Gastroesophageal sphincter (tissue), 4 donors: ENCODE results near the gene HOXC9. TPM values are rescaled to one million over a fixed set of nuclear protein-coding genes. Genes with fewer than 3 reads are reported as not detected.

ENCODE experiments used
- ATAC-seq: fragments of 150-250 bp; one replicate; pipeline ENCODE4 v1.9.1; 2016; ENCODE audit warnings: mild to moderate bottlenecking, moderate library complexity
- H3K27ac ChIP-seq, 4 donors: fragments of 200-600 bp; sonication (generic) in 3 of 4; 1 replicate in 3 of 4; 2 replicates in 1 of 4; pipeline ENCODE4 v1.5.1; 2016 to 2019
- H3K27me3 ChIP-seq: fragments of 200-600 bp; sonication (generic); one replicate; pipeline ENCODE4 v1.5.1; 2019
- H3K36me3 ChIP-seq, 2 donors: fragments of 200-600 bp; sonication (generic); one replicate each; pipeline ENCODE4 v1.5.1; 2019; ENCODE audit warnings: control low read depth in 1 of 2
- H3K4me1 ChIP-seq, 3 donors: fragments of 200-600 bp; sonication (generic); 1 replicate in 2 of 3; 2 replicates in 1 of 3; pipeline ENCODE4 v1.5.1; 2016 to 2019; ENCODE audit warnings: control low read depth in 2 of 3
- H3K4me3 ChIP-seq, 2 donors: fragments of 200-600 bp; sonication (generic); one replicate each; pipeline ENCODE4 v1.5.1; 2019; ENCODE audit warnings: mild to moderate bottlenecking in 1 of 2, moderate library complexity in 1 of 2
- H3K9me3 ChIP-seq, 3 donors: fragments of 200-600 bp; sonication (generic); one replicate each; pipeline ENCODE4 v1.5.1; 2017 to 2019; ENCODE audit warnings: control low read depth in 2 of 3
- CTCF ChIP-seq, 4 experiments: fragments of 200-600 bp in 2 of 4; fragments of 450-650 bp in 2 of 4; sonication (generic) in 1 of 4; IDR thresholded peaks; one replicate each; pipeline ENCODE4 v1.5.1; 2017 to 2019; ENCODE audit warnings: antibody characterized with exemption in 4 of 4, mild to moderate bottlenecking in 2 of 4, moderate library complexity in 2 of 4
- EP300 ChIP-seq: sonication (generic); formaldehyde crosslinking; IDR thresholded peaks from one replicate; pipeline ENCODE4 v1.6.1; 2017; ENCODE audit warnings: antibody characterized with exemption, mild to moderate bottlenecking
- POLR2A ChIP-seq, 2 donors: fragments of 450-650 bp; IDR thresholded peaks; one replicate each; pipeline ENCODE4 v1.6.1; 2017; ENCODE audit warnings: antibody characterized with exemption in 2 of 2, mild to moderate bottlenecking in 2 of 2, moderate library complexity in 1 of 2
- POLR2AphosphoS5 ChIP-seq: sonication (generic); formaldehyde crosslinking; IDR thresholded peaks from one replicate; pipeline ENCODE4 v1.6.1; 2017; ENCODE audit warnings: antibody characterized with exemption
- WGBS, 2 donors: methylation state at CpG; one replicate each; pipeline ENCODE4 v1.1.5; 2018; ENCODE audit warnings: low coverage in 1 of 2; 5-methylcytosine and 5-hydroxymethylcytosine counted together
- total RNA-seq, 4 donors: library from RNA; depleted of rRNA; stranded (reverse); fragments of >200 nt; gene quantifications; one replicate each; pipeline ENCODE4 v1.1.0, GENCODE V29; 2016

The HOXC9 gene
- total RNA-seq, 4 donors from 2014 or later: not detected

- no peaks in the 10 kb centered on the region for H3K36me3 ChIP-seq
- H3K27ac ChIP-seq: no peak overlapping the region
- ATAC-seq: no peak
- H3K4me3 ChIP-seq: no peak overlapping the region
- WGBS, 2 donors: 12 to 14% methylated on average over 15 of the region's 39 CpGs
- no peak for TF ChIP-seq CTCF (IDR thresholded peaks at IDR 0.05)
- no peak for TF ChIP-seq POLR2AphosphoS5
- TF ChIP-seq POLR2A (IDR thresholded peaks at IDR 0.05): no peak
- no peak for TF ChIP-seq EP300
- peaks cover 100% of the 10 kb centered on the region for H3K27me3 ChIP-seq
- H3K9me3 ChIP-seq: no peaks in the 10 kb centered on the region
- H3K4me1 ChIP-seq: peaks cover 0 to 30% (median 7%) of the 10 kb centered on the region in 3 donors
These were observed 39.6 kb upstream of the HOXC9 start for GRCh38 chr12:53960187-53961024.

- Histone ChIP-seq H3K27me3 (peaks cover 100% of the 10 kb centered on the region), H3K4me3 (no peak overlapping the region), H3K27ac (no peak overlapping the region), H3K36me3 (no peaks in the 10 kb centered on the region), H3K4me1 (peaks cover 0 to 32% (median 7%) of the 10 kb centered on the region in 3 donors), H3K9me3 (no peaks in the 10 kb centered on the region)
- no peak for ATAC-seq
- WGBS, 2 donors: no CpG with 5 or more reads among the region's 72 CpGs
- TF ChIP-seq POLR2AphosphoS5 (no peak), POLR2A (IDR thresholded peaks at IDR 0.05) (no peak), CTCF (IDR thresholded peaks at IDR 0.05) (no peak), EP300 (no peak)
These were observed 38.8 kb upstream of the HOXC9 start for GRCh38 chr12:53961025-53961761.

GRCh38 chr12:53963005-53963404 is 37.0 kb upstream of the HOXC9 start:
- Histone ChIP-seq H3K36me3 (no peaks in the 10 kb centered on the region), H3K27ac (no peak overlapping the region), H3K4me3 (no peak overlapping the region), H3K4me1 (peaks cover 0 to 39% (median 12%) of the 10 kb centered on the region in 3 donors), H3K9me3 (no peaks in the 10 kb centered on the region), H3K27me3 (peaks cover 100% of the 10 kb centered on the region)
- ATAC-seq: no peak
- 20 to 25% methylated on average over 2 to 7 of the region's 7 CpGs for WGBS, 2 donors
- no peak for TF ChIP-seq CTCF (IDR thresholded peaks at IDR 0.05)
- TF ChIP-seq POLR2AphosphoS5: no peak
- no peak for TF ChIP-seq POLR2A (IDR thresholded peaks at IDR 0.05)
- no peak for TF ChIP-seq EP300

GRCh38 chr12:53963434-53964314 is 36.3 kb upstream of the HOXC9 start:
- H3K9me3 ChIP-seq: no peaks in the 10 kb centered on the region
- 6 to 12% methylated on average over 19 to 21 of the region's 38 CpGs for WGBS, 2 donors
- no peak overlapping the region for H3K4me3 ChIP-seq
- peaks cover 0 to 39% (median 12%) of the 10 kb centered on the region in 3 donors for H3K4me1 ChIP-seq
- TF ChIP-seq POLR2AphosphoS5 (no peak), EP300 (no peak), CTCF (IDR thresholded peaks at IDR 0.05) (no peak)
- peaks cover 100% of the 10 kb centered on the region for H3K27me3 ChIP-seq
- no peaks in the 10 kb centered on the region for H3K36me3 ChIP-seq
- no peak overlapping the region for H3K27ac ChIP-seq
- ATAC-seq: no peak
